ENCODE results near the gene RAP1GDS1. TPM values are rescaled to one million over a fixed set of nuclear protein-coding genes. Genes with fewer than 3 reads are reported as not detected.
"Not testable (repeated sequence)": the region's sequence is repeated elsewhere in the genome, so short reads cannot be mapped to it uniquely, and the experiment has no call there.

RAP1GDS1 gene
- total RNA-seq, 1 donor from 2014 or later = 67.8 TPM

- no peak overlapping the region for H3K4me3 Mint-ChIP-seq (ENCODE audit: unreplicated experiment)
These were observed 209.6 kb downstream of the RAP1GDS1 start for GRCh38 chr4:98470831-98471230.

GRCh38 chr4:98473046-98473445 is 211.9 kb downstream of the RAP1GDS1 start:
- no peaks in the 10 kb centered on the region for H3K27me3 Mint-ChIP-seq (ENCODE audit: unreplicated experiment)
- no peak for DNase-seq (ENCODE audit: low spot score)
- no peaks in the 10 kb centered on the region for H3K9me3 Mint-ChIP-seq (ENCODE audit: unreplicated experiment)
- no peak overlapping the region for H3K27ac Mint-ChIP-seq (ENCODE audit: unreplicated experiment)
- H3K4me1 Mint-ChIP-seq (ENCODE audit: unreplicated experiment) = peaks cover 7% of the 10 kb centered on the region
- TF ChIP-seq CTCF (IDR thresholded peaks at IDR 0.05; ENCODE audit: unreplicated experiment) = no peak
- no peak overlapping the region for H3K4me3 Mint-ChIP-seq (ENCODE audit: unreplicated experiment)
- H3K36me3 Mint-ChIP-seq (ENCODE audit: low read depth, unreplicated experiment) = peaks cover 23% of the 10 kb centered on the region

More at GRCh38 chr4:98470831-98471230, 209.6 kb downstream of the RAP1GDS1 start:
- peaks cover 11% of the 10 kb centered on the region for H3K4me1 Mint-ChIP-seq (ENCODE audit: unreplicated experiment)
- peaks cover 17% of the 10 kb centered on the region for H3K36me3 Mint-ChIP-seq (ENCODE audit: low read depth, unreplicated experiment)
- no peaks in the 10 kb centered on the region for H3K27me3 Mint-ChIP-seq (ENCODE audit: unreplicated experiment)
- no peak for TF ChIP-seq CTCF (IDR thresholded peaks at IDR 0.05; ENCODE audit: unreplicated experiment)
- H3K9me3 Mint-ChIP-seq (ENCODE audit: unreplicated experiment) = no peaks in the 10 kb centered on the region
- H3K27ac Mint-ChIP-seq (ENCODE audit: unreplicated experiment) = no peak overlapping the region
- no peak for DNase-seq (ENCODE audit: low spot score)

- Mint-ChIP-seq H3K27me3 (ENCODE audit: unreplicated experiment) (no peaks in the 10 kb centered on the region), H3K36me3 (ENCODE audit: low read depth, unreplicated experiment) (peaks cover 33% of the 10 kb centered on the region), H3K27ac (ENCODE audit: unreplicated experiment) (no peak overlapping the region), H3K4me3 (ENCODE audit: unreplicated experiment) (no peak overlapping the region), H3K9me3 (ENCODE audit: unreplicated experiment) (no peaks in the 10 kb centered on the region), H3K4me1 (ENCODE audit: unreplicated experiment) (no peaks in the 10 kb centered on the region)
- no peak for TF ChIP-seq CTCF (IDR thresholded peaks at IDR 0.05; ENCODE audit: unreplicated experiment)
- DNase-seq (ENCODE audit: low spot score) = no peak
These were observed 213.2 kb downstream of the RAP1GDS1 start for GRCh38 chr4:98474408-98474844.

- no peak overlapping the region for H3K4me3 Mint-ChIP-seq (ENCODE audit: unreplicated experiment)
- no peaks in the 10 kb centered on the region for H3K4me1 Mint-ChIP-seq (ENCODE audit: unreplicated experiment)
- no peaks in the 10 kb centered on the region for H3K27me3 Mint-ChIP-seq (ENCODE audit: unreplicated experiment)
- H3K9me3 Mint-ChIP-seq (ENCODE audit: unreplicated experiment) = no peaks in the 10 kb centered on the region
- no peak overlapping the region for H3K27ac Mint-ChIP-seq (ENCODE audit: unreplicated experiment)
- no peak for TF ChIP-seq CTCF (IDR thresholded peaks at IDR 0.05; ENCODE audit: unreplicated experiment)
- DNase-seq (ENCODE audit: low spot score) = no peak
- peaks cover 25% of the 10 kb centered on the region for H3K36me3 Mint-ChIP-seq (ENCODE audit: low read depth, unreplicated experiment)
These were observed 215.7 kb downstream of the RAP1GDS1 start for GRCh38 chr4:98476891-98477290.

GRCh38 chr4:98479590-98479989 is 218.4 kb downstream of the RAP1GDS1 start:
- not testable (repeated sequence) for DNase-seq (ENCODE audit: low spot score); H3K4me3 Mint-ChIP-seq (ENCODE audit: unreplicated experiment); H3K9me3 Mint-ChIP-seq (ENCODE audit: unreplicated experiment); H3K27me3 Mint-ChIP-seq (ENCODE audit: unreplicated experiment); H3K4me1 Mint-ChIP-seq (ENCODE audit: unreplicated experiment); H3K27ac Mint-ChIP-seq (ENCODE audit: unreplicated experiment)
- peaks cover 20% of the 10 kb centered on the region for H3K36me3 Mint-ChIP-seq (ENCODE audit: low read depth, unreplicated experiment)
